Measurements from ENCODE around the gene TTC21A.

Gene TTC21A

DNA sequence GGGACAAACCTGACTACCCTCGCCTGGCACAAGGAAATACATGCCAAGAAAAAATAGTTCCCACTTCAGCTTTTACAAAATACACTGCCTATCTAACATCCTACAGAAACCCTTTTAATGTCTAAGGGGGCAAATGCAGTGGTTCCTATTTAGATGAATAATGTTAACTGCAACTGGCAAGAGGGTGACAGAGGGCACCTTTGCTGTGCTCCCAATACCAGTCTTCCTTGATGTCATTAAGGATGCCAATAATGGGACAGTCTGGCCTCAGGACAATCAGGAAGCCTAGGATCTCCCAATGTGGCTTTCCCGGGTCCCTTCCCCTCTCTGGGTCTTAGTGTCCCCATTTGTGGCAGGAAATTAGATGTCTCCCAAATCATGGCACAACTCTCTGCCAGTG, 32.0 kb downstream of the TTC21A start:
- no peak for TF ChIP-seq CTCF (IDR thresholded peaks at IDR 0.05; ENCODE audit: low read depth, low read length, missing control alignments)

GRCh38 chr3:39140341-39140971, 33.0 kb downstream of the TTC21A start:
- in situ Hi-C loops (cut with HindIII; ENCODE audit: low sequenced_read_pairs): no loop called here
- TF ChIP-seq CTCF (IDR thresholded peaks at IDR 0.05; ENCODE audit: low read depth, low read length, missing control alignments): no peak
- DNase-seq (ENCODE audit: low read depth): no peak
- no peak overlapping the region for H3K4me3 ChIP-seq (ENCODE audit: low read depth, low read length)

More for the DNA sequence above, 32.0 kb downstream of the TTC21A start:
- in situ Hi-C loops (cut with HindIII; ENCODE audit: low sequenced_read_pairs): no loop called here
- H3K4me3 ChIP-seq (ENCODE audit: low read depth, low read length): no peak overlapping the region
- no peak for DNase-seq (ENCODE audit: low read depth)

DNA sequence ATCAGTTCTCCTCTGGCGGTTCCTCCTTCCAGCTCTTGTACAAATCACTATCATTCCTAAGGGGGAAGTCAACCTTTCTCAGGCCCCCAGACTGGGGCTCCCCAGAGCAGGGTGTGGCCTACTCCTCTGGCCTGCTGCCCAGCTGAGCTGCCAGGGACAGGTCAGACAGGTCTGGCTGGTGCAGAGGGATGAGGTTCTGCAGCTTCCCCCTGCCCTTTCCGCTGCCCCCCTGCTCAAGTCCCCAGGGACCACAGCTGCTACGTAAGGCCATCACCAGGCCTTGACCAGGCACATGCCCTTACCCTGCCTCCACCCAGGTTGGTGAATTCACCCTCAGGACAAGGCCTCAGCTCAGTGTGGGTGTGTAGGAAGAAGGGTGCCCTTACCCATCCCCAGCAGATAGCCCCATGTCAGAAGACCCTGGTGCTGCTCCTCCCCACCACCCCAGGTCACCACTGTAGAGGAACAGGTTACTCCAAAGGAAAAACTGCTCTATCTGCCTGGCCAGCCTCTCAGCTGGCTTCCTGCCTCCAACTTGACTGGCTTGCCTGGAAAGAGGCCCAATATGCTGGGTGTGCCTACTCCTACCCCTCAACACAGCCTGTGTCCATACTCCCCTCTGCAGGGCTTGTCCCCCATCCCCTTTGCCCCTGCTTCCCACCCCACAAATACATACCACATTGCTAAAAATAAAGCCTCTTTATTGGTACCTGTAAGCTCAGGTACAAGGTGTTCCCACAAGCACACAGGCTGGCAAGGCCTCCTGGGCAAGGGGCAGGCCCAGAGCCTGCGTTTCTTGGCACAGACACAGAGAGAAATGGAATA, 33.9 kb downstream of the TTC21A start:
- in situ Hi-C loops (cut with HindIII; ENCODE audit: low sequenced_read_pairs): no loop called here
- H3K4me3 ChIP-seq (ENCODE audit: low read depth, low read length): no peak overlapping the region
- no peak for TF ChIP-seq CTCF (IDR thresholded peaks at IDR 0.05; ENCODE audit: low read depth, low read length, missing control alignments)
- no peak for DNase-seq (ENCODE audit: low read depth)

DNA sequence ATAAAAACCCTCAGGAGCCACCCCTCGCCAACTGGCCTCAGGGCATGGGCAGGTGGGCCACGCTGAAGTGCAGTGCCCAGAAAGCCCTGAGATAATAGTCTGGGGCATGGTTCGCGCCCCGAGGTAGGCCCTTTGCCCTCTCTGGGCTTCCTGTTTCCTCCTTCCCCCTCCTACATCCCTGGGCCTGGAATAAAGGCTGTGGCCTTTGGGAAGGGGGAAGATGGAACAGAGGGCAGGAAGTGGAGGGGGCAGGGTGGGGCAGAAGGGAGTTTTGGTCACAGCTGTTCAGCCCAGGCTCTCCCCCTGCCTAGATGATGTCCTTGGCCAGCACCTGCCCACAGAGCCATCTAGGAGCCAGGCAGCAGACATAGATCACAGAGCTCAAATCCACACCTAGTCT, 34.6 kb downstream of the TTC21A start:
- TF ChIP-seq CTCF (IDR thresholded peaks at IDR 0.05; ENCODE audit: low read depth, low read length, missing control alignments): no peak
- in situ Hi-C loops (cut with HindIII; ENCODE audit: low sequenced_read_pairs): no loop called here

GRCh38 chr3:39143051-39143885, 35.8 kb downstream of the TTC21A start:
- no peak overlapping the region for H3K4me3 ChIP-seq (ENCODE audit: low read depth, low read length)
- DNase-seq (ENCODE audit: low read depth): no peak
- in situ Hi-C loops (cut with HindIII; ENCODE audit: low sequenced_read_pairs): no loop called here
- no peak for TF ChIP-seq CTCF (IDR thresholded peaks at IDR 0.05; ENCODE audit: low read depth, low read length, missing control alignments)

More for the DNA sequence above, 34.6 kb downstream of the TTC21A start:
- no peak overlapping the region for H3K4me3 ChIP-seq (ENCODE audit: low read depth, low read length)
- no peak for DNase-seq (ENCODE audit: low read depth)

DNA sequence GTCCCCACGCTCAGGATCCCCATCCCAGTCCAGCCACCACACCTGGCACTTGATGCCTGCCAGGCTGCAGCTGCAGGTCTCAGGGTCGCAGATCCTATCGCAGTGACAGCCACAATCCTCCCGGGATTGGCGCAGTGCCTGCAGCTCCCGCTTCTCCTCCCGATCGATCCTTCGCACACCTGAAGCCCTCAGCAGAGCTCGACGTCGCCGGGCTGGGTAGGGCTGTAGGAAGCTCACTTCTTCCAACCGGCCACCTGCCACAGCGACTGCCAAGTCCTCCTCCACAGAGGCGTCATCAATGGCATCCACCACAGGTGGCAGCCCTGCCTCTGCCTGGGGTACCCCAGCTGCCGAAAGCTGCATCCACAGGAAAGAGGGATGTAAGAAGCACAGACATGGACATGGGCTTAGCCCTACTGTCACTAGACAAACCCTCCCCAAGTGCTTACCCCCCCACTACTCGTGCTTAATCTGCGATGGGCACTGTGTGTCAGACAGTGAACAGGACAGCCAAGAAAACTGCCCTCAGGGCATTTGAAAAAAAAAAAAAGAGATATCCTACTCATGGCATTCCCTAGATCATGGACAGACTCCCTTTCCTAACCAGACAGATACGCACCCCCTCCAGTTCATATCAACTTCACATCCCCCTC, 36.7 kb downstream of the TTC21A start:
- DNase-seq (ENCODE audit: low read depth): no peak
- in situ Hi-C loops (cut with HindIII; ENCODE audit: low sequenced_read_pairs): no loop called here

More for the DNA sequence above, 36.7 kb downstream of the TTC21A start:
- H3K4me3 ChIP-seq (ENCODE audit: low read depth, low read length): no peak overlapping the region
- TF ChIP-seq CTCF (IDR thresholded peaks at IDR 0.05; ENCODE audit: low read depth, low read length, missing control alignments): no peak

Data from astrocyte of the cerebellum (primary cell).